Measurements from ENCODE around the gene HDAC4. TPM values are rescaled to one million over a fixed set of nuclear protein-coding genes. Genes with fewer than 3 reads are reported as not detected.

The HDAC4 gene
- total RNA-seq, 1 donor from 2014 or later = 39.0 TPM

GRCh38 chr2:239339241-239339640 lies 61.6 kb downstream of the HDAC4 start:
- TF ChIP-seq CTCF (conservative IDR thresholded peaks at IDR 0.05) = no peak
- no peaks in the 10 kb centered on the region for H3K9me3 Mint-ChIP-seq
- H3K27ac Mint-ChIP-seq = peak overlapping the region; percentile 21
- peaks cover 21% of the 10 kb centered on the region for H3K4me1 Mint-ChIP-seq (ENCODE audit: unreplicated experiment)
- no peaks in the 10 kb centered on the region for H3K27me3 Mint-ChIP-seq
- H3K36me3 Mint-ChIP-seq = peaks cover 19% of the 10 kb centered on the region
- DNase-seq (ENCODE audit: extremely low spot score, unreplicated experiment) = no peak
- no peak overlapping the region for H3K4me3 Mint-ChIP-seq

GRCh38 chr2:239337877-239338484 lies 62.8 kb downstream of the HDAC4 start:
- Mint-ChIP-seq H3K4me1 (ENCODE audit: unreplicated experiment) (peaks cover 21% of the 10 kb centered on the region), H3K9me3 (no peaks in the 10 kb centered on the region), H3K27me3 (no peaks in the 10 kb centered on the region), H3K36me3 (peaks cover 14% of the 10 kb centered on the region), H3K27ac (peak overlapping the region; percentile 53), H3K4me3 (no peak overlapping the region)
- DNase-seq (ENCODE audit: extremely low spot score, unreplicated experiment) = no peak
- TF ChIP-seq CTCF (conservative IDR thresholded peaks at IDR 0.05) = no peak

- Mint-ChIP-seq H3K4me3 (no peak overlapping the region), H3K27ac (peak overlapping the region; percentile 70), H3K4me1 (ENCODE audit: unreplicated experiment) (peaks cover 21% of the 10 kb centered on the region), H3K9me3 (no peaks in the 10 kb centered on the region), H3K36me3 (peaks cover 11% of the 10 kb centered on the region), H3K27me3 (no peaks in the 10 kb centered on the region)
- DNase-seq (ENCODE audit: extremely low spot score, unreplicated experiment) = no peak
- no peak for TF ChIP-seq CTCF (conservative IDR thresholded peaks at IDR 0.05)
Measured at GRCh38 chr2:239337122-239337876, 63.5 kb downstream of the HDAC4 start.

- Mint-ChIP-seq H3K36me3 (no peaks in the 10 kb centered on the region), H3K4me1 (ENCODE audit: unreplicated experiment) (peaks cover 33% of the 10 kb centered on the region), H3K27ac (no peak overlapping the region), H3K9me3 (no peaks in the 10 kb centered on the region), H3K27me3 (no peaks in the 10 kb centered on the region), H3K4me3 (no peak overlapping the region)
- no peak for DNase-seq (ENCODE audit: extremely low spot score, unreplicated experiment)
- no peak for TF ChIP-seq CTCF (conservative IDR thresholded peaks at IDR 0.05)
Measured at GRCh38 chr2:239331560-239331959, 69.3 kb downstream of the HDAC4 start.

GRCh38 chr2:239330836-239331235 lies 70.0 kb downstream of the HDAC4 start:
- peaks cover 33% of the 10 kb centered on the region for H3K4me1 Mint-ChIP-seq (ENCODE audit: unreplicated experiment)
- no peak for TF ChIP-seq CTCF (conservative IDR thresholded peaks at IDR 0.05)
- H3K9me3 Mint-ChIP-seq = no peaks in the 10 kb centered on the region
- no peak overlapping the region for H3K4me3 Mint-ChIP-seq
- no peak overlapping the region for H3K27ac Mint-ChIP-seq
- H3K36me3 Mint-ChIP-seq = no peaks in the 10 kb centered on the region
- no peaks in the 10 kb centered on the region for H3K27me3 Mint-ChIP-seq
- no peak for DNase-seq (ENCODE audit: extremely low spot score, unreplicated experiment)

Data from type B pancreatic cell (in vitro differentiated cells).